NCI-H2227 (cell line): ENCODE results near the gene GAK.
A peak's percentile ranks its signal among the peaks of the same experiment; 100 is the strongest.

ENCODE experiments used
- DNase-seq: peaks from one replicate; lab custom pipeline; 2025; ENCODE audit not compliant: unreplicated experiment; lab: John Stamatoyannopoulos, UW

Gene GAK

GRCh38 chr4:831483-831805, 100.7 kb downstream of the GAK start:
- DNase-seq = no peak

DNA sequence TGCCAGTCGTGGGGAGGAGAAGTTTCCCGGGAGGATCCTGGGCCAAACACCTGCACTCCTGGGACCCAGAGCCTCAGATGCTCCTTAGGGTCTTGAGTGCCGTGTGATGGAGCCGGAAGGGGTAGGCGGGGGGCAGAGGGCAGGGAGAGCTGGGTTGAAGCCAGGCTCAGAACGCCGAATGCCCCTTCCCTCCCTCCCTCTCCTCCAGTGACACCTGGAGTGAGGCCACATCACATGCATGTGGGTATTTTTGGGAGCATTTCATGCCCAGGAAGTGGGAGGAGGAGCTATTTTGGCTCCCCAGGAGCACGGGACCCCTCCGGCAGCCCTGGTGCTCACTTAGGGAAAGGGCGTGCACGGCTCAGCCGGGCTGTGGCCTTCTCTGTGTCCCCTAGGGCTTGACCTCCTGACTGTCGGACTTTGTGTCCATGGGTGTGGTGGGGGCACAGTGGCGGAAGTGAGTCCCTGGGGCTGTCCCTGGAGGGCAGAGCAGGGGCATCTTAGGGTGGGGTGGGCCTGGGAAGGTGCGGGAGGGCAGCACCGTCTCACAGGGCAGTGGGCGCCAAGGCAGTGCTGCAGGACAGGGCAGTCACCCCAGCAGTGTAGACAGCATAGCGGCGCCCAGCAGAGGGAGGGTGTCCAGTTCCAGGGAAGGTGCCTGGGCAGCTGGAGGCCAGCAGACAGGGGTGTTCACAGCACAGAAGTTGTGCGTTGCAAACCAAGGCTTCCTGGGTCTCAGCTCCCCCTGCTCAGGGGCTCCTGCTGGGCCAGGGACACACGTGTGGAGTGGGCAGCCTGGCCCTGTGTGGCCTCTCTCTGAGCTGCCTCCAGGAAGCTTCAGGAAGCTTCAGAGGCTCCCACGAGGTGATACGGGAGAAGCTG, 101.3 kb downstream of the GAK start:
- DNase-seq = no peak

GRCh38 chr4:829761-830600, 102.1 kb downstream of the GAK start:
- DNase-seq = no peak

- no peak for DNase-seq
Observed at GRCh38 chr4:829291-829690, 102.8 kb downstream of the GAK start.

- no peak for DNase-seq
Observed at GRCh38 chr4:828641-829271, 103.4 kb downstream of the GAK start.

DNA sequence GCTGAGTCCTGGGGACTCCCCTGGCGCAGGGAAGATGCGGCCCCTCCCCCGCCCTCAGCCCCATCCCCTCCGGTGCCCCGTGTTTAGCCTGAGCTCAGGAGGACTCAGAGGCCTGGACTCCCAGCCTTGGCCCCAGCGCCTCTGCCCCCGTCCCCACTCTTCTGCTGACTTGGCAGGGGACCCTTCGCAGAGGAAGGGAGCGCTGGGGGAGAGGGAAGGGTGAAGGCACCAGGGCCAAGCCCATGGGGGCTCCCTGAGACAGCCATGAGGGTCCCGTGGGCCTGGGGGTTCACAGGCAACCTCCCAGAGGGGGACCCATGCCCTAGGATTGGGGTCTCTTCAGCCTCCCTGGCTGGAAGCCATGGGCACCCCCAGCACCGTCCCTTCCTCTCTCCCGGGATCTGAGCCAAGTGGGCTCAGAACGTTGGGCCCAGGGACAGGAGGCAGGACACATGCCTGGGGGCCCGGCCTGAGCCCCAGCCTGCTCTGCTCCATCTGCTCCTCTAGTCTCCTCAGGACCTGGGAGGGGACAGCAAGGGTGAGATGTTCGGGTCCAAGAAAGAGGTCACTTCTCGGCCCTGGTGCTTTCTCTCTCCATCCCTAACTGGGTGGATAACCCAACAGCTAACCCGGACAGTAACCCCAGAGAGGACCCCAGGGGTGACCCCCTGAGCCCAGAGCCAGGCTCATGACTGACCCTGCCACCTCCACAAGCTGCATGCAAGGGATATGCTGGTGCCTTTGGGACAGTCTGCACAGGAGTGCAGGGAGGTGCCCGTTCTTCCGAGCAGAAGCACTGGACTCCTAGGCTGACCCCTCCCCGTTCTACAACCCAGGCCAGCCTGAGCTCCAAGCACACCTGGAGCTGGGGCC, 104.7 kb downstream of the GAK start:
- no peak for DNase-seq

- peak; percentile 26 for DNase-seq
Observed at GRCh38 chr4:826508-827208, 105.5 kb downstream of the GAK start.

DNA sequence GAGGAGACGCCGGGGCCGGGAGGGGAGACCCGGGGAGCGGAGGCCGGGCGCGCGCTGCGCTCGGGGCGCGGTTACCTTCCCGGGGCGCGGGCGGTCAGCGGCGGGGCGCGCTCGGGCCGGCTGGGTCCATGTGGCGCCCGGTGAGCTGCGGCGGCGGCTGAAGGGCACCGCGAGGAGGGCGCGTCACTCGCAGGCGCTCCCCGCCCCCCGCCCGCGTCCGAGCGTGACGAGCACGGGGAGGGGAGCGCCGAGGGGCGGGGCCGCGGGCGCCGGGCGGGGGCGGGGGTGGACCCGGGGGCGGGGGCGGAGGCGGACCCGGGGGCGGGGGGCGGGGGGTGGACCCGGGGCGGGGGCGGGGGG, 106.2 kb downstream of the GAK start, which contains the start of gene CPLX1:
TSS of gene CPLX1 (minus strand) at position 159 of the 360 bp plus-strand sequence. CDS start 1,607 bp downstream, outside the sequence.
- DNase-seq = peak; percentile 71

- DNase-seq = peak; percentile 22
Observed at GRCh38 chr4:825063-825970, 106.8 kb downstream of the GAK start.

GRCh38 chr4:824461-825062, 107.6 kb downstream of the GAK start:
- DNase-seq = peak; percentile 32

GRCh38 chr4:823761-824460, 108.2 kb downstream of the GAK start:
- no peak for DNase-seq

DNA sequence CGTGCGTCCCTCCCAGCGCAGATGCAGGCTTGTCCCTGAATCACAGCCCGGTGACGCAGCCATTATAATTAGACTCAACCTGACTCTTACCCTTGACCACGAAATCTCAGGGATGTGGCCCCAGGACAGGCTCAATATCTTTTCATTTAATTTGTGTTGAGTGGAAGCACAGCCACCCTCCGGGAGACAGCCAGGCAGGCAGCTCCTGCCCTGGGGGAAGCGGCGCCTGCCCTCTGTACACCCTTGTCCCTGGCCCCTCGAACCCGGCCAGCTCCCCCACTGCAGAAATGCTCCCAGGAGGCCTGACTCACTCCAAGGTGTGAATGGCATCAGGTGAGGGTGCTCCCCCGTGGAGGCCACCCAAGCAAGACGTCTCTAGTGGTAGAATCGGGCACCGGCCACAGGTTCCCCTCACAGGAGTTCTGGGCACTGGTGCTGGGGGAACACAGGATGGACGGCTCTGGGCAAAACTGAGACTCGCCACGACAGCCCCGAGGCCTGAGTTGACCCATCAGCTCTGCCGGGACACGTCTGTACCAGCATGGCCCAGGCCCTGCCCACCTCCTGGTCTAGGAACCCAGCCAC, 108.8 kb downstream of the GAK start:
- no peak for DNase-seq

GRCh38 chr4:822361-823175, 109.5 kb downstream of the GAK start:
- no peak for DNase-seq

- no peak for DNase-seq
Observed at GRCh38 chr4:821631-822030, 110.5 kb downstream of the GAK start.

DNA sequence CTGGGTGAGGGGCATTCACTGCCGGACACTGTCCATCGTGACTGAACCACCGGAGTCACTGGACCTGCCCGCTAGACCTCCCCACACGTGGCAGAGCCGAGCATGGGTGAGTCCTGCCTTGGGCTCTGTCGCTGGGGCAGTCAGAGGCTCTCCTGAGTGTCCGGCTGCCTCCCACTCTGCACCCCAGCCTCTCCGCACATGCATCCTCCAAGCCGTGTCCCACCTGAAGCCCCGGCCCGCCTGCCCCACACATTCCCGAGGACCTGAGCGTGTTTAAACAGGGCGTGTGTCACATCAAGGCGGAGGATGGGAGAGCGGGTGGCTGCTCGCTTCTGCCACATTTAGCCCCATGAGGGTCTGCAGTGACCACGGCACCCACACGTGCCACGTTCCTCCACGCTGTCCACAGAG, 110.9 kb downstream of the GAK start:
- DNase-seq = no peak

DNA sequence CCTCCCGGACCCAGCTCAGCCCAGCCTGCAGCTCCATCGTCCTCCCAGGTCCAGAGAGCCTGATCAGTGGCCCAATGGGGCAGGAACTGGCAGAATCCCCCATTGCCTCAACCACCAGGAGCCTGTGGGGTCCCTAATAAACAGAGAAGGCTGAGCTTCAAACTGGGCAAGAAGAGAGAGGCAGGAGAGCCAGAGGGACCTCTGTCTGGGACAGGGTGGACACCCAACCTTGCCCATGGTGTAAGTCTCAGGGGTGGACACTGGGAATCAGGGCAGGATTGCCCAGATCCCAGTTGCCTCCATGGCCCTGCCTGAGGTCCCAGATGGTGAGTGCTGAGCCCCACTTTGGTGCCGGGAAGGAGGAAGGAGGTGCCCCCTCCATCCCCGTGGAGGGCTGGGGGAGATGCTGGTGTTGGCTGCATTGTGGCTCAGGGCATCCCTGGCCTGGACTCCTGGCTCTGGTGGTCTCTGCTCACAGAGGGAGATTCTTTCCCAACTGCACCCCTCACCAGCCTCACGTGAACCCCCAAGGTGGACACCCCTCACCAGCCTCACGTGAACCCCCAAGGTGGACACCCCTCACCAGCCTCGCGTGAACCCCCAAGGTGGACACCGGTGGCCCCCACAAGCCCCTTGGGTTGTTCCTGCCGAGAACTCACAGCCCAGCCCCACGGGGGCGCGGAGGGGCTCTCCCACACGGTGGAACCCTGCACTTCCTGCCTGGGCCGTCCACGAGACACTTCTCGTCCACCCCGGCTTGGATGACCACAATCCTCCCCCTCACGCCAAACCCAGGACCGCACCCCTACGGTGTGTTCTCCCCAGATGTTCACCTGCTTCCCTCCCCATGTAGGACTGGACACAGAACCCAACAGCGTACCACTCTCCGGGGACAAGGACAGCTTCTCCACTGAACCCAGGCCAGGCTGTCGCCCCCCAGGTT, 111.6 kb downstream of the GAK start:
- no peak for DNase-seq
